Coronary artery (tissue), 2 donors: ENCODE data around the gene MTHFR.

Experiments used
- DNase-seq: peaks from one replicate; pipeline ENCODE4 v3.0.0-alpha.2; 2017; ENCODE audit warnings: low spot score
- H3K27ac ChIP-seq, 2 donors: fragments of 200-600 bp; sonication (generic); one replicate each; pipeline ENCODE4 v1.5.1; 2016 to 2019
- H3K4me3 ChIP-seq: fragments of 200-600 bp; sonication (generic); 2 replicates; pipeline ENCODE4 v1.5.1; 2016; ENCODE audit warnings: mild to moderate bottlenecking, moderate library complexity
- CTCF ChIP-seq: fragments of 200-600 bp; sonication (generic); IDR thresholded peaks from one replicate; pipeline ENCODE4 v1.5.1; 2019; ENCODE audit warnings: antibody characterized with exemption

Gene MTHFR

GRCh38 chr1:11845641-11846335 is 40.0 kb upstream of the MTHFR start:
- no peak for DNase-seq
- no peak overlapping the region for H3K4me3 ChIP-seq
- TF ChIP-seq CTCF: no peak
- no peak overlapping the region for H3K27ac ChIP-seq

- no peak for DNase-seq
- Histone ChIP-seq H3K27ac (no peak overlapping the region), H3K4me3 (no peak overlapping the region)
- no peak for TF ChIP-seq CTCF
Measured at GRCh38 chr1:11842154-11843041, 36.6 kb upstream of the MTHFR start.

- TF ChIP-seq CTCF: no peak
- Histone ChIP-seq H3K27ac (no peak overlapping the region), H3K4me3 (no peak overlapping the region)
- no peak for DNase-seq
Measured at GRCh38 chr1:11841245-11842153, 35.7 kb upstream of the MTHFR start.

DNA sequence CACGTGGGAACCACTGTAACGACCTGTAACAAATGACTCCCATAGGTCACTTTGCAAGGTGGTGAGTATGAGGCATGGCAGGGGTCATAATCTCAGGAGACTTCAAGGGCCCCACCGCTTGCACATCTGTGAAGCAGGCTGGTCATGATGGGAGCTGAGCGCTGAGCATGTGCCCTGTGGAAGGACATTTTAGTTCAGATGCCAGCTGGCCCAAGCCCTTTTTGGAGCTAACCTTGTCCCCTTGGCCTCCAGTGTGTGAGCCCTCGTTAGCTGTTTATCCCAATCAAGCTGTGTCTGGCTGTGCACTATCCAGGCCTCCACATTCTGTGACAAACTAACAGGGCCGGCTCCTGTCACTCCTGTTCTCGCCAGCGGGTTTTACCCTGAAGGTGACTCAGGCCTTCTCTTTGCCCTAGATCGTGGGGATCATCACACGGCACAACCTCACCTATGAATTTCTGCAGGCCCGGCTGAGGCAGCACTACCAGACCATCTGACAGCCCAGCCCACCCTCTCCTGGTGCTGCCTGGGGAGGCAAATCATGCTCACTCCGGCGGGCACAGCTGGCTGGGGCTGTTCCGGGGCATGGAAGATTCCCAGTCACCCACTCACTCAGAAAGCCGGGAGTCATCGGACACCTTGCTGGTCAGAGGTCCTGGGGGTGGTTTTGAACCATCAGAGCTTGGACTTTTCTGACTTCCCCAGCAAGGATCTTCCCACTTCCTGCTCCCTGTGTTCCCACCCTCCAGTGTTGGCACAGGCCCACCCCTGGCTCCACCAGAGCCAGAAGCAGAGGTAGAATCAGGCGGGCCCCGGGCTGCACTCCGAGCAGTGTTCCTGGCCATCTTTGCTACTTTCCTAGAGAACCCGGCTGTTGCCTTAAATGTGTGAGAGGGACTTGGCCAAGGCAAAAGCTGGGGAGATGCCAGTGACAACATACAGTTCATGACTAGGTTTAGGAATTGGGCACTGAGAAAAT is 34.3 kb upstream of the MTHFR start:
- DNase-seq: no peak
- TF ChIP-seq CTCF: no peak
- no peak overlapping the region for H3K27ac ChIP-seq

GRCh38 chr1:11838349-11839272 is 32.8 kb upstream of the MTHFR start:
- peak; percentile 78 for DNase-seq
- Histone ChIP-seq H3K4me3 (no peak overlapping the region), H3K27ac (no peak overlapping the region)
- peak; percentile 99 for TF ChIP-seq CTCF

More for the DNA sequence above, 34.3 kb upstream of the MTHFR start:
- H3K4me3 ChIP-seq: no peak overlapping the region
